CD4-positive, alpha-beta memory T cell (primary cell): ENCODE results near the gene CAB39L. TPM values are rescaled to one million over a fixed set of nuclear protein-coding genes. Genes with fewer than 3 reads are reported as not detected.

Source experiments
- CTCF ChIA-PET: fragments of 350-600 bp; sonication (Branson Sonifier 250); formaldehyde crosslinking; loops from one replicate; lab custom pipeline; 2021; ENCODE audit warnings: inconsistent platforms; ENCODE audit not compliant: partially characterized antibody; lab: Charles Lee
- POLR2A ChIA-PET: fragments of 350-600 bp; sonication (Branson Sonifier 250); formaldehyde crosslinking; loops from one replicate; lab custom pipeline; 2021; ENCODE audit not compliant: partially characterized antibody; lab: Charles Lee
- DNase-seq, 5 donors: peaks; one replicate each; pipeline versions ENCODE4 v3.0.0 to v3.0.0-alpha.2; 2020 to 2022; ENCODE audit warnings: mixed read lengths in 1 of 5
- H3K27ac ChIP-seq: one replicate; pipeline ENCODE4 v1.7.0; 2013; ENCODE audit warnings: low read depth, low read length
- H3K27me3 ChIP-seq: 2 replicates; pipeline ENCODE4 v1.7.0; 2013; ENCODE audit warnings: mild to moderate bottlenecking, low read length, moderate library complexity; ENCODE audit not compliant: insufficient read depth
- H3K36me3 ChIP-seq: 2 replicates; pipeline ENCODE4 v1.7.0; 2013; ENCODE audit warnings: mild to moderate bottlenecking, low read length, moderate library complexity; ENCODE audit not compliant: insufficient read depth
- H3K4me1 ChIP-seq: 2 replicates; pipeline ENCODE4 v1.7.0; 2013; ENCODE audit warnings: mild to moderate bottlenecking, low read length, moderate library complexity; ENCODE audit not compliant: insufficient read depth
- H3K4me3 ChIP-seq, 2 donors: one replicate each; pipeline ENCODE4 v1.7.0; 2013; ENCODE audit warnings: low read length in 2 of 2, mild to moderate bottlenecking in 1 of 2
- H3K9me3 ChIP-seq, 2 donors: one replicate each; pipeline ENCODE4 v1.7.0; 2013; ENCODE audit warnings: low read length in 2 of 2, control low read depth in 1 of 2; ENCODE audit not compliant: control insufficient read depth in 1 of 2
- H3K27ac Mint-ChIP-seq, 7 donors: one replicate each; pipeline ENCODE4 v1.8.0; 2020 to 2021; ENCODE audit warnings: mixed read lengths in 7 of 7, mild to moderate bottlenecking in 6 of 7, inconsistent platforms in 3 of 7, moderate library complexity in 3 of 7
- H3K27me3 Mint-ChIP-seq, 2 donors: one replicate each; pipeline ENCODE4 v1.8.0; 2020 to 2021; ENCODE audit warnings: mixed read lengths in 2 of 2
- H3K36me3 Mint-ChIP-seq, 2 donors: one replicate each; pipeline ENCODE4 v1.8.0; 2020 to 2021; ENCODE audit warnings: mixed read lengths in 2 of 2, inconsistent platforms in 1 of 2, mild to moderate bottlenecking in 1 of 2
- H3K4me1 Mint-ChIP-seq, 4 donors: one replicate each; pipeline ENCODE4 v1.8.0; 2020 to 2021; ENCODE audit warnings: mixed read lengths in 4 of 4, mild to moderate bottlenecking in 1 of 4
- H3K4me3 Mint-ChIP-seq, 8 donors: one replicate each; pipeline ENCODE4 v1.8.0; 2020 to 2021; ENCODE audit warnings: mixed read lengths in 8 of 8, mild to moderate bottlenecking in 7 of 8, moderate library complexity in 6 of 8, inconsistent platforms in 3 of 8
- H3K9me3 Mint-ChIP-seq, 8 donors: one replicate each; pipeline ENCODE4 v1.8.0; 2020 to 2021; ENCODE audit warnings: mixed read lengths in 8 of 8, mild to moderate bottlenecking in 5 of 8, inconsistent platforms in 3 of 8, moderate library complexity in 1 of 8
- intact Hi-C: fragments of 100-400 bp; cut with micrococcal nuclease; formaldehyde crosslinking; loops from one replicate; pipeline ENCODE4 v1.15.1; 2023
- polyA plus RNA-seq, 2 donors: library from polyadenylated mRNA; unstranded; fragments of 300-500 nt; fragmentation: Illumina TruSeq; gene quantifications; one replicate each; pipeline ENCODE4 v1.2.3, GENCODE V29; 2021
- total RNA-seq, 2 experiments: library from RNA; stranded (reverse); gene quantifications; one replicate each; pipeline ENCODE4 v1.2.3, GENCODE V29; 2021

CAB39L gene
- total and polyA plus RNA-seq, 4 experiments from 2014 or later, result 4.1 to 7.7 (median 6.1) TPM

- Histone ChIP-seq H3K27ac (no peak overlapping the region), H3K9me3 (no peaks in the 10 kb centered on the region), H3K36me3 (no peaks in the 10 kb centered on the region), H3K4me1 (peaks cover 25% of the 10 kb centered on the region), H3K27me3 (no peaks in the 10 kb centered on the region), H3K4me3 (no peak overlapping the region)
- H3K4me1 Mint-ChIP-seq, result peaks cover 17 to 36% (median 26%) of the 10 kb centered on the region in 4 donors
- CTCF ChIA-PET, result no interaction called here
- peaks cover 0 to 7% of the 10 kb centered on the region in 2 donors for H3K27me3 Mint-ChIP-seq
- peaks cover 0 to under 1% (median 0%) of the 10 kb centered on the region in 8 donors for H3K9me3 Mint-ChIP-seq
- no peak overlapping the region for H3K4me3 Mint-ChIP-seq
- intact Hi-C loops, result no loop called here
- DNase-seq, result no peak
- POLR2A ChIA-PET, result no interaction called here
- H3K27ac Mint-ChIP-seq, result no peak overlapping the region
- H3K36me3 Mint-ChIP-seq, result no peaks in the 10 kb centered on the region
These were observed 73.5 kb downstream of the CAB39L start for GRCh38 chr13:49370371-49370770.

- H3K27ac ChIP-seq, result no peak overlapping the region
- Mint-ChIP-seq H3K27ac (no peak overlapping the region), H3K27me3 (peaks cover 0 to 7% of the 10 kb centered on the region in 2 donors), H3K36me3 (peaks cover 0 to 3% of the 10 kb centered on the region in 2 donors), H3K4me1 (peaks cover 17 to 36% (median 26%) of the 10 kb centered on the region in 4 donors), H3K4me3 (no peak overlapping the region), H3K9me3 (peaks cover 0 to 5% (median under 1%) of the 10 kb centered on the region in 8 donors)
- POLR2A ChIA-PET, result no interaction called here
- H3K4me1 ChIP-seq, result peaks cover 25% of the 10 kb centered on the region
- no peak for DNase-seq
- no peaks in the 10 kb centered on the region for H3K9me3 ChIP-seq
- no peaks in the 10 kb centered on the region for H3K36me3 ChIP-seq
- no peaks in the 10 kb centered on the region for H3K27me3 ChIP-seq
- no peak overlapping the region for H3K4me3 ChIP-seq
- intact Hi-C loops, result no loop called here
- CTCF ChIA-PET, result no interaction called here
These were observed 74.0 kb downstream of the CAB39L start for GRCh38 chr13:49369866-49370265.

GRCh38 chr13:49368688-49369087 is 75.2 kb downstream of the CAB39L start:
- peaks cover 2 to 15% (median 9%) of the 10 kb centered on the region in 8 donors for H3K9me3 Mint-ChIP-seq
- intact Hi-C loops, result no loop called here
- CTCF ChIA-PET, result no interaction called here

GRCh38 chr13:49367640-49368422 is 76.0 kb downstream of the CAB39L start:
- H3K9me3 ChIP-seq, result peaks cover 0 to 4% of the 10 kb centered on the region in 2 donors
- no peaks in the 10 kb centered on the region for H3K36me3 ChIP-seq
- POLR2A ChIA-PET, result no interaction called here
- DNase-seq, result no peak
- CTCF ChIA-PET, result interaction anchor here (1.1 kb wide), 1 partner anchor 157 kb away, joined by 3 read pairs; no protein-coding TSS in a partner anchor
- Mint-ChIP-seq H3K27me3 (peaks cover 0 to 7% of the 10 kb centered on the region in 2 donors), H3K4me1 (peaks cover 10 to 22% (median 18%) of the 10 kb centered on the region in 4 donors), H3K9me3 (peaks cover 2 to 23% (median 16%) of the 10 kb centered on the region in 8 donors), H3K36me3 (peaks cover 9 to 20% of the 10 kb centered on the region in 2 donors), H3K4me3 (no peak overlapping the region), H3K27ac (no peak overlapping the region)
- H3K4me3 ChIP-seq, result no peak overlapping the region
- peaks cover 18% of the 10 kb centered on the region for H3K4me1 ChIP-seq
- intact Hi-C loops, result no loop called here
- H3K27me3 ChIP-seq, result no peaks in the 10 kb centered on the region
- no peak overlapping the region for H3K27ac ChIP-seq

More at GRCh38 chr13:49368688-49369087, 75.2 kb downstream of the CAB39L start:
- POLR2A ChIA-PET, result no interaction called here
- Mint-ChIP-seq H3K27me3 (peaks cover 0 to 7% of the 10 kb centered on the region in 2 donors), H3K36me3 (peaks cover 6 to 13% of the 10 kb centered on the region in 2 donors), H3K4me1 (peaks cover 17 to 31% (median 24%) of the 10 kb centered on the region in 4 donors), H3K27ac (no peak overlapping the region), H3K4me3 (no peak overlapping the region)
- Histone ChIP-seq H3K4me1 (peaks cover 25% of the 10 kb centered on the region), H3K9me3 (peaks cover 0 to 4% of the 10 kb centered on the region in 2 donors), H3K4me3 (no peak overlapping the region), H3K27ac (no peak overlapping the region), H3K36me3 (no peaks in the 10 kb centered on the region), H3K27me3 (no peaks in the 10 kb centered on the region)
- no peak for DNase-seq

GRCh38 chr13:49366841-49367240 is 77.0 kb downstream of the CAB39L start:
- Histone ChIP-seq H3K36me3 (no peaks in the 10 kb centered on the region), H3K27ac (no peak overlapping the region), H3K4me3 (no peak overlapping the region), H3K27me3 (no peaks in the 10 kb centered on the region), H3K9me3 (peaks cover 0 to 4% of the 10 kb centered on the region in 2 donors), H3K4me1 (peaks cover 8% of the 10 kb centered on the region)
- Mint-ChIP-seq H3K4me1 (peaks cover 2 to 12% (median 9%) of the 10 kb centered on the region in 4 donors), H3K4me3 (no peak overlapping the region), H3K9me3 (peaks cover 2 to 26% (median 20%) of the 10 kb centered on the region in 8 donors), H3K27me3 (peaks cover 0 to 7% of the 10 kb centered on the region in 2 donors), H3K27ac (no peak overlapping the region), H3K36me3 (peaks cover 14 to 27% of the 10 kb centered on the region in 2 donors)
- intact Hi-C loops, result no loop called here
- ChIA-PET CTCF (no interaction called here), POLR2A (no interaction called here)
- DNase-seq, result no peak

GRCh38 chr13:49357694-49358093 is 86.2 kb downstream of the CAB39L start:
- Histone ChIP-seq H3K36me3 (no peaks in the 10 kb centered on the region), H3K27me3 (no peaks in the 10 kb centered on the region), H3K9me3 (no peaks in the 10 kb centered on the region), H3K27ac (no peak overlapping the region), H3K4me1 (no peaks in the 10 kb centered on the region), H3K4me3 (no peak overlapping the region)
- no peak overlapping the region for H3K27ac Mint-ChIP-seq
- peaks cover 0 to 5% (median 3%) of the 10 kb centered on the region in 8 donors for H3K9me3 Mint-ChIP-seq
- POLR2A ChIA-PET, result no interaction called here
- no peaks in the 10 kb centered on the region for H3K27me3 Mint-ChIP-seq
- CTCF ChIA-PET, result no interaction called here
- H3K36me3 Mint-ChIP-seq, result peaks cover 14 to 30% of the 10 kb centered on the region in 2 donors
- no peak for DNase-seq
- peaks cover 0 to 4% (median under 1%) of the 10 kb centered on the region in 4 donors for H3K4me1 Mint-ChIP-seq
- no peak overlapping the region for H3K4me3 Mint-ChIP-seq
- intact Hi-C loops, result no loop called here

GRCh38 chr13:49356223-49356622 is 87.6 kb downstream of the CAB39L start:
- peaks cover 9 to 21% of the 10 kb centered on the region in 2 donors for H3K36me3 Mint-ChIP-seq
- Histone ChIP-seq H3K9me3 (no peaks in the 10 kb centered on the region), H3K4me1 (no peaks in the 10 kb centered on the region), H3K36me3 (no peaks in the 10 kb centered on the region), H3K27me3 (no peaks in the 10 kb centered on the region), H3K27ac (no peak overlapping the region), H3K4me3 (no peak overlapping the region)
- H3K27ac Mint-ChIP-seq, result no peak overlapping the region
- intact Hi-C loops, result no loop called here
- no peak overlapping the region for H3K4me3 Mint-ChIP-seq
- CTCF ChIA-PET, result no interaction called here
- peaks cover 0 to 4% (median under 1%) of the 10 kb centered on the region in 4 donors for H3K4me1 Mint-ChIP-seq
- DNase-seq, result no peak
- H3K27me3 Mint-ChIP-seq, result no peaks in the 10 kb centered on the region
- peaks cover 0 to 4% (median 0%) of the 10 kb centered on the region in 8 donors for H3K9me3 Mint-ChIP-seq
- POLR2A ChIA-PET, result no interaction called here
